NK-92 (cell line): ENCODE data around the gene TMEM217.
"Not testable (repeated sequence)": the region's sequence is repeated elsewhere in the genome, so short reads cannot be mapped to it uniquely, and the experiment has no call there.

Experiments used
- DNase-seq: peaks from one replicate; lab custom pipeline; 2025; ENCODE audit not compliant: unreplicated experiment; lab: John Stamatoyannopoulos, UW

TMEM217 gene

DNA sequence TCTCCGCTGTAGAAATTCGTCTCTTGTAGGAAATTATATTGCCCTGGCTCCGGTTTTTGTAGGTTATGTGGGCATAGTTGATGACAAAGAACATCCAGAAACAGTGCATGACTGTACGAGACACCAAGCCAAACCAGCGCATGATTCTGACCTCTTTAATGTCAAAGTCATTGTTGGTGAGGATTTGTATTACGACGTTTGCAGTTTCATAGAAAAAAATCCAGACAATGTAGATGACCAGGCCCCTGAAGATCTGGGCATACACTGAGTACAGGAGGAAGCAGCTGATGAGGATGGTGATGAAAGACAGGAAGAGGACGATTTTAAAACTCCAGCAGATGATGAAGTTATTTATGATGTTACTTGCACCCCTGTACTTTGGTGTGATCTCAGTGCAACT, 39.4 kb downstream of the TMEM217 start:
- no peak for DNase-seq

- DNase-seq, result no peak
Observed at GRCh38 chr6:37218061-37218460, 39.9 kb downstream of the TMEM217 start.

DNA sequence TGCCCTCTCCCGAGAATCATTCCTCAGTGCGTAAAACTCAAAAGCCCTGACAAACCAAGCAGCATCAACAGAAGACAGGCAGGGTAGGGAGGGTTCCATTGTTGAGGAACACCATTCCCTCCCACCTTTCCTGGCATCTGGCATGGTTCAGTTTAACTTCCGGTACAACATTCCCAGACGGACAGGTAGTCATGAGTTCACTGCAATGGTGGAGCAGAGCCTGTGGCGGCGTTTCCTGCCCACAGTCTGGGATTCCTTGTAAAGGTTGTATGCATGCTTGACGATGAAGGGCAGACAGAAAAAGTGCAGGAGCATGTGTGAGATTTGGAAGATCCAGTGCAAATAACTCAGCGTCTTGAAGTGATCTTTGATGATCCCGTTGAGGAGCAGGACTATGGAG, 45.7 kb downstream of the TMEM217 start:
- no peak for DNase-seq

DNA sequence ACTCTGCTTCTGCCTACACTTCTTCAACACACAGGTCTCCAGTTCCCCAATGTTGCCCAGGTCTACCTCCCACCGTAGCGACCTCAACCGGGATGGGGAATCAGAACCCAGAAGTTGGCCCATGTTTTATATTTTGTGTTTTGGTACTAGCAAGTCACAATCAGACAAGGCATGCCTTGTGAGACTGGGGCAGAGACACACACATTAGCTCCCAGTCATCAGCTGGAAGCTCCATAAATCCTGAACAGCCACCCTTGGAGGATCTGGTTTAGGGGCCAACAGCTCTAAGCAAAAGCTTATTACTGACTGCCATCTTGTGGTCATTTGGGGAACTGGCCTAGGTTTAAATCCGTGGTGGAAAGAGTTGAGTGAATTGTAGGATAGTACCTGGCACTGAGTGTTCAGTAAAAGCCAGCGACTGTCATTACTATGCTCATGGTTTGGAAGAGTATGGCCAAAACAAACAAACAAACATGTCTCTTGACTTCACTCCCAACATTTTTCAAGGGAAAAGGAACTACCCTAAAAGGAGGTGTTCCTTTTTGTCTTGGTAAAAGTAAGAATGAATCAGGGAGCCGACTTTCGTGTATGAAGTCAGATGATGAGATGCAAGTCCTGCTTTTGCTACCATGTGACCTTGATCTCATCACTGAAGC, 47.5 kb downstream of the TMEM217 start:
- peak; percentile 27 for DNase-seq

GRCh38 chr6:37209461-37210205, 48.3 kb downstream of the TMEM217 start:
- no peak for DNase-seq

DNA sequence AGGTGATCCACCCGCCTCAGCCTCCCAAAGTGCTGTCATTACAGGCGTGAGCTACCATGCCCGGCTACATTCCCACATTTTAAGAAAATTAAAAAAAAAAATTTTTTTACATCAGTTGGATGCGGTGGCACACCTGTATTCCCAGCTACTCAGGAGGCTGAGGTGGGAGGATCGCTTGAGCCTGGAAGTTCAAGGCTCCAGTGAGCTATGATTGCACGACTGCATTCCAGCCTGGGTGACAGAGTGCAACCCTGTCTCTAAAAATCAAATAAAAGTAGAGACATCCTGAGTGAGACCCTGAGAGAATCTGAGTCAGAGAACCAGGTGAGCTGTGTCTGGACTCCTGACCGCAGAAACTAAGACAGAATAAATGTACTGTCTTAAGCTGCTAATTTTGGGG, 49.2 kb downstream of the TMEM217 start:
- DNase-seq, result no peak

DNA sequence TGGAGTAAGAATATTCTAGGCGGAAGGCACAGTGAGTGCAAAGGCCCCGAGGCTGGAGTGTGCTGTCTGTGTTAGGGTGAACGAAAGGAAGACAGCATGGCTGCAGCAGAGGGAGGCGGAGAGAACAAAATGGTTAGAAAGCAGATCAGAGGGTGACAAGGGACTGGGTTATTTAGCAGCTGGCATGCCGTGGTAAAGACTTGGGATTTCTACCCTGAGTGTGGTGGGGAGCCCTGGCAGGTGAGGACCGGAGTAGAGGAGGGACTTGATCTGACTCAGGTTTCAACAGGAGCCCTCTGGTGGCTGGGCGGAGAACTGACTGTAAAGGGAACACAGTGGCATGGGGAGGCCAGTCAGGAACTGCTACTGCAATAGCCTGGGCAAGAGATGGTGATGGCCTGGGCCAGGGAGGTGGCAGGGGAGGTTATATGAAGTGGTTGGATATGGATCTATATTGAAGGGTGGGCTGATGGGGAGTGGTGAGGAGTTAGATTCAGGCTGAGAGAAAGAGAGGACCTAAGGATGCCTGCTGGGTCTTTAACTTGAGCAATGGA, 50.0 kb downstream of the TMEM217 start:
- DNase-seq, result peak; percentile 34

DNA sequence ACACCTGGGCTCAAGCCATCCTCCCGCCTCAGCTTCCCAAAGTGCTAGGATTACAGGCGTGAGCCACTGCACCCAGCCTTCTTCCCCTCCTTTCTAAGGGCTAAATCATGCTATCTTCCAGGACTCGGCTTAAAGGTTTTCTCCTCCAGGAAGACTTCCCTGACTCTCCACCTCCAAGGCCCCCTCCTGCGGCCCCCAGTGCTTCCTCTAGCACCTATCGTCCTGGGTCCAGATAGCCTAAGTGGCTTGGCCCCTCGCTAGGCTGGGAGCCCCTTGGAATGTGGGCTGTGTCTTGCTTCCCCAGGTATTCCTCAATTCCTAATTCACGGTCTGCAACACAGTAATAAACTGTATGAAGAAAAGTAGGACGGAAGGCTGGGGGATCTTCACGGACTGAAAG, 51.3 kb downstream of the TMEM217 start:
- no peak for DNase-seq

GRCh38 chr6:37205997-37206340, 52.0 kb downstream of the TMEM217 start:
- DNase-seq, result no peak

GRCh38 chr6:37205175-37205996, 52.6 kb downstream of the TMEM217 start:
- DNase-seq, result no peak

- no peak for DNase-seq
Observed at GRCh38 chr6:37204014-37204751, 53.8 kb downstream of the TMEM217 start.

- no peak for DNase-seq
Observed at GRCh38 chr6:37202788-37203491, 55.0 kb downstream of the TMEM217 start.

DNA sequence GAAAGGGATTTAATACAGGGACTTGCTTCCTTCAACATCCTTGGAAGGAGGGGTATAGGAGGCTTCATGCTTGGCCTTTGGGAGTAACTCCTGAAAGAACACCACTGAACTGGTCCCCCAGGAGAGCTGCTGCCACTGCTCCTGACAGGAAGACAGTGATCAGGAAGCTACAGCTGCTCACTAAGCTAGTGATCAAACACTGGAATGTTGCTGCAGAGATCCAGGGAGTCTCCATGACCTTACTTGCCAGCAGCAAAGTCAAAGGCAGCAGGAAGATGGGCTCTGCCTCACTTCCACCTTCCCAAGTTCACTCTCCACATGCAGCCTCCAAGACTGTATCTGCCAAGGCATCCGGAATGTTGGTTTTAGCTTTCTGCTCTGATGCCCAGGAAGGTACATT, 56.2 kb downstream of the TMEM217 start:
- DNase-seq, result no peak

GRCh38 chr6:37200085-37200484, 57.9 kb downstream of the TMEM217 start:
- DNase-seq, result no peak

DNA sequence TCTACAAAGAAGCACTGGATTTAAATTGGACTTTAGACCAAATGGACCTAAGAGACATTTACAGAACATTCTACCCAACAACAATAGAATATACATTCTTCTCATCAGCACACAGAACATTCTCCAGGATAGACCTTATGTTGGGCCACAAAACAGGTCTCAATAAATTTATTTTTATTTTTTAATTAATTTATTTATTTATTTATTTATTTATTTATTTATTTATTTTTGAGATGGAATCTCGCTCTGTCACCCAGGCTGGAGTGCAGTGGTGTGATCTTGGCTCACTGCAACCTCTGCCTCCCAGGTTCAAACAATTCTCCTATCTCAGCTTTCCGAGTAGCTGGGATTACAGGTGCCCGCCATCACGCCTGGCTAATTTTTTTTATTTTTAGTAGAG, 61.5 kb downstream of the TMEM217 start:
- DNase-seq, result not testable (repeated sequence)

DNA sequence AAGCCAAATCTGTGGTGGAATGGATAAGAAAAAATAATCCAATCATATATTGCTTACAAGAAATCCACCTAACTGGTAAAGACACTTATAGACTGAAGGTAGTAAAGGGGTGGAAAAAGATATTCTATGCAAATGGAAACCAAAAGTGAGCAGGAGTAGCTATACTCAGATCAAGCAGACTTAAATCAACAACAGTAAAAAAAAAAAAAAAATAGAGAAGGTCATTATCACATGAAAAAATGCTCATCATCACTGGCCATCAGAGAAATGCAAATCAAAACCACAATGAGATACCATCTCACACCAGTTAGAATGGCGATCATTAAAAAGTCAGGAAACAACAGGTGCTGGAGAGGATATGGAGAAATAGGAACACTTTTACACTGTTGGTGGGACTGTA, 63.1 kb downstream of the TMEM217 start:
- DNase-seq, result not testable (repeated sequence)

GRCh38 chr6:37192666-37193065, 65.3 kb downstream of the TMEM217 start:
- DNase-seq, result no peak

DNA sequence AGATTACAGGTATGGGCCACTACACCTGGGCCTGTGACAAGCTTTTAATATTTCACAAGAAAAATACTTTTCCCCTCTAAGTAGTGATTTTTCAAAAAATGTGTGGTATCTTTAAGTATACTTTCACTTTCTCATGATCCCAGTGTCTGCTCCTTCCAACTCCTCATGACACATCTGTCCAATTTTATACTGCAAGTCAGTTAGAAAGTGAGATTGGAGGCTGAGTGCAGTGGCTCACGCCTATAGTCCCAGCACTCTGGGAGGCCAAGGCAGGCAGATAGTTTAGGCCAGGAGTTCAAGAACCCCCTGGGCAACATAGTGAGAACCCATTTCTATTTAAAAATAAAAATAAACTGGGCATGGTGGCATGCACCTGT, 67.8 kb downstream of the TMEM217 start:
- no peak for DNase-seq

GRCh38 chr6:37188962-37189510, 68.9 kb downstream of the TMEM217 start:
- no peak for DNase-seq
